ENCODE measurements around the gene NUP210. TPM values are rescaled to one million over a fixed set of nuclear protein-coding genes. Genes with fewer than 3 reads are reported as not detected.

NUP210 gene
- total RNA-seq, 1 donor = 0.45 TPM

GRCh38 chr3:13362551-13362950, 57.6 kb downstream of the NUP210 start:
- no peak for DNase-seq (ENCODE audit: low read depth)
- H3K4me3 ChIP-seq (ENCODE audit: low read depth, low read length) = no peak overlapping the region
- TF ChIP-seq CTCF (IDR thresholded peaks at IDR 0.05; ENCODE audit: insufficient read depth, low read length) = no peak

GRCh38 chr3:13359916-13360315, 60.2 kb downstream of the NUP210 start:
- TF ChIP-seq CTCF (IDR thresholded peaks at IDR 0.05; ENCODE audit: insufficient read depth, low read length) = no peak
- DNase-seq (ENCODE audit: low read depth) = no peak
- no peak overlapping the region for H3K4me3 ChIP-seq (ENCODE audit: low read depth, low read length)

GRCh38 chr3:13358643-13359042, 61.5 kb downstream of the NUP210 start:
- no peak overlapping the region for H3K4me3 ChIP-seq (ENCODE audit: low read depth, low read length)
- no peak for TF ChIP-seq CTCF (IDR thresholded peaks at IDR 0.05; ENCODE audit: insufficient read depth, low read length)
- DNase-seq (ENCODE audit: low read depth) = no peak

GRCh38 chr3:13358051-13358450, 62.1 kb downstream of the NUP210 start:
- no peak for TF ChIP-seq CTCF (IDR thresholded peaks at IDR 0.05; ENCODE audit: insufficient read depth, low read length)
- DNase-seq (ENCODE audit: low read depth) = no peak
- H3K4me3 ChIP-seq (ENCODE audit: low read depth, low read length) = no peak overlapping the region

- no peak for TF ChIP-seq CTCF (IDR thresholded peaks at IDR 0.05; ENCODE audit: insufficient read depth, low read length)
- no peak for DNase-seq (ENCODE audit: low read depth)
- H3K4me3 ChIP-seq (ENCODE audit: low read depth, low read length) = no peak overlapping the region
Measured at GRCh38 chr3:13357074-13357473, 63.0 kb downstream of the NUP210 start.

- TF ChIP-seq CTCF (IDR thresholded peaks at IDR 0.05; ENCODE audit: insufficient read depth, low read length) = peak; percentile 1
- no peak for DNase-seq (ENCODE audit: low read depth)
- no peak overlapping the region for H3K4me3 ChIP-seq (ENCODE audit: low read depth, low read length)
Measured at GRCh38 chr3:13353936-13354542, 66.1 kb downstream of the NUP210 start.

GRCh38 chr3:13353506-13353905, 66.6 kb downstream of the NUP210 start:
- no peak overlapping the region for H3K4me3 ChIP-seq (ENCODE audit: low read depth, low read length)
- TF ChIP-seq CTCF (IDR thresholded peaks at IDR 0.05; ENCODE audit: insufficient read depth, low read length) = no peak
- DNase-seq (ENCODE audit: low read depth) = no peak
